Measurements from ENCODE around the gene ZNF443.
"Not testable (repeated sequence)": the region's sequence is repeated elsewhere in the genome, so short reads cannot be mapped to it uniquely, and the experiment has no call there.

- not testable (repeated sequence) for TF ChIP-seq ZNF416 (tag by site-specific recombination; IDR thresholded peaks at IDR 0.05); CTCF (tag by site-specific recombination; IDR thresholded peaks at IDR 0.05); ZNF518A (tag by site-specific recombination; conservative IDR thresholded peaks at IDR 0.05; ENCODE audit: low read depth); ZNF157 (tag by site-specific recombination; IDR thresholded peaks at IDR 0.05); ZNF24 (tag by site-specific recombination; IDR thresholded peaks at IDR 0.05); ZNF274 (IDR thresholded peaks at IDR 0.05; ENCODE audit: low read length); ZNF274 (tag by site-specific recombination; IDR thresholded peaks at IDR 0.05; ENCODE audit: borderline replicate concordance); ZNF214 (tag by site-specific recombination; IDR thresholded peaks at IDR 0.05; ENCODE audit: borderline replicate concordance); ZNF140 (tag by site-specific recombination; IDR thresholded peaks at IDR 0.05); ZNF513 (tag by site-specific recombination; IDR thresholded peaks at IDR 0.05)
- TF ChIP-seq, protein P1, sequence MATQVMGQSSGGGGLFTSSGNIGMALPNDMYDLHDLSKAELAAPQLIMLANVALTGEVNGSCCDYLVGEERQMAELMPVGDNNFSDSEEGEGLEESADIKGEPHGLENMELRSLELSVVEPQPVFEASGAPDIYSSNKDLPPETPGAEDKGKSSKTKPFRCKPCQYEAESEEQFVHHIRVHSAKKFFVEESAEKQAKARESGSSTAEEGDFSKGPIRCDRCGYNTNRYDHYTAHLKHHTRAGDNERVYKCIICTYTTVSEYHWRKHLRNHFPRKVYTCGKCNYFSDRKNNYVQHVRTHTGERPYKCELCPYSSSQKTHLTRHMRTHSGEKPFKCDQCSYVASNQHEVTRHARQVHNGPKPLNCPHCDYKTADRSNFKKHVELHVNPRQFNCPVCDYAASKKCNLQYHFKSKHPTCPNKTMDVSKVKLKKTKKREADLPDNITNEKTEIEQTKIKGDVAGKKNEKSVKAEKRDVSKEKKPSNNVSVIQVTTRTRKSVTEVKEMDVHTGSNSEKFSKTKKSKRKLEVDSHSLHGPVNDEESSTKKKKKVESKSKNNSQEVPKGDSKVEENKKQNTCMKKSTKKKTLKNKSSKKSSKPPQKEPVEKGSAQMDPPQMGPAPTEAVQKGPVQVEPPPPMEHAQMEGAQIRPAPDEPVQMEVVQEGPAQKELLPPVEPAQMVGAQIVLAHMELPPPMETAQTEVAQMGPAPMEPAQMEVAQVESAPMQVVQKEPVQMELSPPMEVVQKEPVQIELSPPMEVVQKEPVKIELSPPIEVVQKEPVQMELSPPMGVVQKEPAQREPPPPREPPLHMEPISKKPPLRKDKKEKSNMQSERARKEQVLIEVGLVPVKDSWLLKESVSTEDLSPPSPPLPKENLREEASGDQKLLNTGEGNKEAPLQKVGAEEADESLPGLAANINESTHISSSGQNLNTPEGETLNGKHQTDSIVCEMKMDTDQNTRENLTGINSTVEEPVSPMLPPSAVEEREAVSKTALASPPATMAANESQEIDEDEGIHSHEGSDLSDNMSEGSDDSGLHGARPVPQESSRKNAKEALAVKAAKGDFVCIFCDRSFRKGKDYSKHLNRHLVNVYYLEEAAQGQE (tag by site-specific recombination; IDR thresholded peaks at IDR 0.05), result not testable (repeated sequence)
Observed at GRCh38 chr19:12467651-12468050, 26.8 kb upstream of the ZNF443 start.

All from HEK293 (cell line).